B cell (primary cell): ENCODE results near the gene TMEM221. TPM values are rescaled to one million over a fixed set of nuclear protein-coding genes. Genes with fewer than 3 reads are reported as not detected.

Experiments used
- ATAC-seq: fragments of 200-7000 bp; cut with Tn5 transposase; one replicate; pipeline ENCODE4 v1.10.0; 2021; ENCODE audit warnings: low read depth, mild to moderate bottlenecking, moderate number of reproducible peaks, moderate library complexity
- CTCF ChIA-PET: fragments of 350-600 bp; sonication (Branson Sonifier 250); formaldehyde crosslinking; loops from one replicate; lab custom pipeline; 2021; ENCODE audit warnings: antibody characterized with exemption, inconsistent platforms; lab: Charles Lee
- POLR2A ChIA-PET: fragments of 350-600 bp; sonication (Branson Sonifier 250); formaldehyde crosslinking; loops from one replicate; lab custom pipeline; 2021; ENCODE audit warnings: antibody characterized with exemption; lab: Charles Lee
- DNase-seq: peaks from one replicate; pipeline ENCODE4 v3.0.0; 2013
- H2AFZ ChIP-seq: 2 replicates; pipeline ENCODE4 v1.6.1; 2012; ENCODE audit warnings: mild to moderate bottlenecking, low read depth, low read length; ENCODE audit not compliant: insufficient read depth, poor library complexity, severe bottlenecking
- H3K27ac ChIP-seq, 2 donors: 1 replicate in 1 of 2; 2 replicates in 1 of 2; pipeline ENCODE4 v1.5.1; 2012 to 2013; ENCODE audit warnings: low read length in 2 of 2, mild to moderate bottlenecking in 2 of 2, moderate library complexity in 1 of 2
- H3K27me3 ChIP-seq, 4 experiments: fragments of 200-600 bp in 1 of 4; sonication (generic) in 1 of 4; replicated peaks in 1 of 4; 1 replicate in 2 of 4; 2 replicates in 2 of 4; pipeline versions ENCODE4 v1.6.1 to v1.7.0; 2013 to 2016; ENCODE audit warnings: low read length in 3 of 4, mild to moderate bottlenecking in 2 of 4, mixed read lengths in 1 of 4, moderate library complexity in 1 of 4; ENCODE audit not compliant: insufficient read depth in 4 of 4, control insufficient read depth in 3 of 4; ENCODE audit errors: control extremely low read depth in 1 of 4
- H3K36me3 ChIP-seq, 2 experiments: replicated peaks in 1 of 2; 1 replicate in 1 of 2; 2 replicates in 1 of 2; pipeline versions ENCODE4 v1.6.1 to v1.7.1; 2013; ENCODE audit warnings: low read length in 1 of 2; ENCODE audit not compliant: insufficient read depth in 2 of 2, control insufficient read depth in 1 of 2; ENCODE audit errors: control extremely low read depth in 1 of 2, extremely low read depth in 1 of 2
- H3K4me1 ChIP-seq, 2 donors: fragments of 200-600 bp in 1 of 2; sonication (generic) in 1 of 2; 1 replicate in 1 of 2; 2 replicates in 1 of 2; pipeline versions ENCODE4 v1.5.1 to v1.6.1; 2013 to 2017; ENCODE audit warnings: low read length in 2 of 2; ENCODE audit not compliant: control insufficient read depth in 2 of 2, insufficient read depth in 2 of 2
- H3K4me2 ChIP-seq: replicated peaks from 2 replicates; pipeline ENCODE3; 2012; ENCODE audit warnings: mild to moderate bottlenecking, low read depth, low read length; ENCODE audit not compliant: poor library complexity, severe bottlenecking
- H3K4me3 ChIP-seq, 5 experiments: fragments of 200-600 bp in 1 of 5; sonication (generic) in 1 of 5; 1 replicate in 3 of 5; 2 replicates in 2 of 5; pipeline versions ENCODE4 v1.5.1 to v1.7.0; 2011 to 2016; ENCODE audit warnings: low read length in 4 of 5, mild to moderate bottlenecking in 4 of 5, low read depth in 2 of 5, control low read depth in 1 of 5, moderate library complexity in 1 of 5; ENCODE audit not compliant: insufficient read depth in 1 of 5; ENCODE audit errors: control extremely low read depth in 1 of 5, extremely low read depth in 1 of 5
- H3K79me2 ChIP-seq: fragments of 200-600 bp; sonication (generic); one replicate; pipeline ENCODE4 v1.6.0; 2016; ENCODE audit warnings: low read length; ENCODE audit not compliant: control insufficient read depth, insufficient read depth
- H3K9ac ChIP-seq: fragments of 200-600 bp; sonication (generic); 2 replicates; pipeline ENCODE4 v1.6.1; 2017; ENCODE audit warnings: mild to moderate bottlenecking, low read length, moderate library complexity
- H3K9me3 ChIP-seq, 3 donors: one replicate each; pipeline versions ENCODE4 v1.6.1 to v1.7.1; 2013; ENCODE audit warnings: low read length in 2 of 3; ENCODE audit not compliant: control insufficient read depth in 2 of 3, insufficient read depth in 1 of 3; ENCODE audit errors: control extremely low read depth in 1 of 3
- H4K20me1 ChIP-seq: 2 replicates; pipeline ENCODE4 v1.6.0; 2012; ENCODE audit warnings: mild to moderate bottlenecking, low read length; ENCODE audit not compliant: insufficient read depth, control insufficient read depth, poor library complexity, severe bottlenecking
- H3K27ac Mint-ChIP-seq: one replicate; pipeline ENCODE4 v1.8.0; 2021; ENCODE audit warnings: mixed read lengths
- H3K27me3 Mint-ChIP-seq: one replicate; pipeline ENCODE4 v1.8.0; 2021; ENCODE audit warnings: mixed read lengths
- H3K4me1 Mint-ChIP-seq: one replicate; pipeline ENCODE4 v1.8.0; 2021; ENCODE audit warnings: mixed read lengths
- H3K4me3 Mint-ChIP-seq: one replicate; pipeline ENCODE4 v1.8.0; 2021; ENCODE audit warnings: mixed read lengths
- H3K9me3 Mint-ChIP-seq: one replicate; pipeline ENCODE4 v1.8.0; 2022; ENCODE audit warnings: mixed read lengths; ENCODE audit not compliant: insufficient read depth
- EZH2 ChIP-seq: IDR thresholded peaks from 2 replicates; pipeline ENCODE4 v1.6.1; 2012; ENCODE audit warnings: borderline replicate concordance, low read depth, mild to moderate bottlenecking, moderate library complexity, low read length; ENCODE audit not compliant: insufficient read depth, poor library complexity, severe bottlenecking
- WGBS: methylation state at CpG from one replicate; pipeline ENCODE4 v1.1.5; 2013; ENCODE audit warnings: missing lambda C conversion rate; ENCODE audit not compliant: insufficient coverage; 5-methylcytosine and 5-hydroxymethylcytosine counted together
- intact Hi-C: fragments of 100-400 bp; cut with micrococcal nuclease; formaldehyde crosslinking; loops from one replicate; pipeline ENCODE4 v1.10.0; 2022
- polyA plus RNA-seq: library from polyadenylated mRNA; depleted of rRNA; stranded (reverse); fragments of >200 nt; gene quantifications from 2 replicates; pipeline ENCODE4 v1.2.3, GENCODE V29; 2012
- total RNA-seq, 2 donors: library from RNA; stranded (reverse); fragments of 120-200 nt in 1 of 2; gene quantifications; 1 replicate in 1 of 2; 2 replicates in 1 of 2; pipeline versions ENCODE4 v1.2.3 to v1.2.4, GENCODE V29; 2013 to 2022
- TF ChIP-seq, protein P1 (sequence below): fragments of 200-600 bp; IDR thresholded peaks from one replicate; pipeline ENCODE4 v1.8.0; 2022; ENCODE audit warnings: antibody characterized with exemption, mild to moderate bottlenecking

TMEM221 gene
- total and polyA plus RNA-seq, 2 donors (not counting 1 experiment from before 2014, with no cell fraction given), result not detected

- no peak overlapping the region for H3K27ac Mint-ChIP-seq
- Histone ChIP-seq H3K4me3 (no peak overlapping the region), H4K20me1 (no peaks in the 10 kb centered on the region), H3K9ac (no peak overlapping the region), H3K79me2 (no peaks in the 10 kb centered on the region), H2AFZ (no peak overlapping the region), H3K9me3 (no peaks in the 10 kb centered on the region), H3K27ac (no peak overlapping the region), H3K4me2 (no peak overlapping the region), H3K4me1 (peaks cover 5 to 12% of the 10 kb centered on the region in 2 donors), H3K36me3 (no peaks in the 10 kb centered on the region), H3K27me3 (no peaks in the 10 kb centered on the region)
- no peak overlapping the region for H3K4me3 Mint-ChIP-seq
- 97% methylated on average over 9 of the region's 10 CpGs for WGBS
- peaks cover 5% of the 10 kb centered on the region for H3K4me1 Mint-ChIP-seq
- DNase-seq (no peak), ATAC-seq (no peak)
- no peaks in the 10 kb centered on the region for H3K27me3 Mint-ChIP-seq
- ChIA-PET CTCF (no interaction called here), POLR2A (no interaction called here)
- intact Hi-C loops, result no loop called here
- TF ChIP-seq, protein P1, sequence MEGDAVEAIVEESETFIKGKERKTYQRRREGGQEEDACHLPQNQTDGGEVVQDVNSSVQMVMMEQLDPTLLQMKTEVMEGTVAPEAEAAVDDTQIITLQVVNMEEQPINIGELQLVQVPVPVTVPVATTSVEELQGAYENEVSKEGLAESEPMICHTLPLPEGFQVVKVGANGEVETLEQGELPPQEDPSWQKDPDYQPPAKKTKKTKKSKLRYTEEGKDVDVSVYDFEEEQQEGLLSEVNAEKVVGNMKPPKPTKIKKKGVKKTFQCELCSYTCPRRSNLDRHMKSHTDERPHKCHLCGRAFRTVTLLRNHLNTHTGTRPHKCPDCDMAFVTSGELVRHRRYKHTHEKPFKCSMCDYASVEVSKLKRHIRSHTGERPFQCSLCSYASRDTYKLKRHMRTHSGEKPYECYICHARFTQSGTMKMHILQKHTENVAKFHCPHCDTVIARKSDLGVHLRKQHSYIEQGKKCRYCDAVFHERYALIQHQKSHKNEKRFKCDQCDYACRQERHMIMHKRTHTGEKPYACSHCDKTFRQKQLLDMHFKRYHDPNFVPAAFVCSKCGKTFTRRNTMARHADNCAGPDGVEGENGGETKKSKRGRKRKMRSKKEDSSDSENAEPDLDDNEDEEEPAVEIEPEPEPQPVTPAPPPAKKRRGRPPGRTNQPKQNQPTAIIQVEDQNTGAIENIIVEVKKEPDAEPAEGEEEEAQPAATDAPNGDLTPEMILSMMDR, result no peak
- TF ChIP-seq EZH2, result no peak
- H3K9me3 Mint-ChIP-seq, result no peaks in the 10 kb centered on the region
These were observed 35.1 kb upstream of the TMEM221 start for GRCh38 chr19:17483605-17484002.

- no peaks in the 10 kb centered on the region for H3K79me2 ChIP-seq
- peak overlapping the region; percentile 50 for H3K27ac Mint-ChIP-seq
These were observed 34.6 kb upstream of the TMEM221 start for GRCh38 chr19:17482877-17483604.

More at GRCh38 chr19:17482877-17483604, 34.6 kb upstream of the TMEM221 start:
- Mint-ChIP-seq H3K4me1 (no peaks in the 10 kb centered on the region), H3K27me3 (no peaks in the 10 kb centered on the region), H3K9me3 (no peaks in the 10 kb centered on the region), H3K4me3 (no peak overlapping the region)
- no peak overlapping the region for H3K9ac ChIP-seq
- no peaks in the 10 kb centered on the region for H3K27me3 ChIP-seq
- H3K36me3 ChIP-seq, result no peaks in the 10 kb centered on the region
- no peaks in the 10 kb centered on the region for H3K9me3 ChIP-seq
- H3K4me1 ChIP-seq, result peaks cover 0 to 6% of the 10 kb centered on the region in 2 donors
- no peak overlapping the region for H3K4me2 ChIP-seq
- intact Hi-C loops, result no loop called here
- POLR2A ChIA-PET, result no interaction called here
- no peak overlapping the region for H3K4me3 ChIP-seq
- TF ChIP-seq, protein P1, result no peak
- TF ChIP-seq EZH2, result no peak
- H3K27ac ChIP-seq, result no peak overlapping the region
- DNase-seq (no peak), ATAC-seq (no peak)
- WGBS, result 79% methylated on average over 3 of the region's 3 CpGs
- no peaks in the 10 kb centered on the region for H4K20me1 ChIP-seq
- CTCF ChIA-PET, result no interaction called here
- no peak overlapping the region for H2AFZ ChIP-seq
